HuH-7 (cell line): ENCODE data around the gene OSCP1.

Experiments
- DNase-seq: peaks from one replicate; pipeline ENCODE4 v3.0.0; 2011; ENCODE audit warnings: low spot score

OSCP1 gene

DNA sequence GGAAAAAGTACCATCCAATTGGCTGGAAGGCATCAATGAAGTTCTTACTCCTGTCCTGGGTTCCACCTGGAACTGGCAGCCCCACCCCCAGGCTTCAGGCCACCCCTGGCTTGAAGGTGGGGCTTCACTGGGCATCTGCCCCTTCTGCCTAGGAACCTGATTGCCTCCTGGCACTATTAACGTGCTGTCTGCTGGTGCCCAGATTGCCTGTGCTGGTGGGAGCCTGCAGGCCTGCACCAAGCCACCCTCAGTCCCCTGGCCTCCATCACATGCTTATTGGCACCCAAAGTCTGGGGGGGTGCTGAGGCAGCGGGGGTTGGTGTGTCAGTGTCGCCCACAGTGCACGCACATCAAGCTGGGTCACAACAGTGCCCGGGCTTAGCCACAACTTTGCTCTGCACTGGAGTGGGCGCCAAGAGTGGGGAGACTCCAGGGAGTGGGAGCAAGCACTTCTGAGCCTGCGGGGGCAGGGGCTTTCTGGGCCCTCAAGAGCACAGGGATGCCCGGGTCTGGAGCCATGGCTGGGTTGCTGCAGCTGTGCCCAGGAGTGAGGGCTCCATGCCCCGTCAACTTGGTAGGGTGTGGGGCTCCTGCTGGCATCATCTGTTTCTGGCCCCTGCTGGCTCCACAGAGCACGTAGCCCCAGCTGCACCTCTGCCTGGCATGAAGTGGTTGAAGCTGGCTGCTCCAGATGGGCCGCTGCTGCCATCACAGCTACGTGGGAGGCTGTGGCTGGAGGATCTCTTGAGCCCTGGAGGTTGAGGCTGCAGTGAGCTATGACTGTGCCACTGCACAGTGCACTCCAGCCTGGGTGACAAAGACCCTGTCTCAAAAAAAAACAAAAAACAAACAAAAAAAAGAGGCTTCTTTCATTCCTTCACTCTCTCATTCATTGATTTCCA, 48.4 kb downstream of the OSCP1 start:
- no peak for DNase-seq

DNA sequence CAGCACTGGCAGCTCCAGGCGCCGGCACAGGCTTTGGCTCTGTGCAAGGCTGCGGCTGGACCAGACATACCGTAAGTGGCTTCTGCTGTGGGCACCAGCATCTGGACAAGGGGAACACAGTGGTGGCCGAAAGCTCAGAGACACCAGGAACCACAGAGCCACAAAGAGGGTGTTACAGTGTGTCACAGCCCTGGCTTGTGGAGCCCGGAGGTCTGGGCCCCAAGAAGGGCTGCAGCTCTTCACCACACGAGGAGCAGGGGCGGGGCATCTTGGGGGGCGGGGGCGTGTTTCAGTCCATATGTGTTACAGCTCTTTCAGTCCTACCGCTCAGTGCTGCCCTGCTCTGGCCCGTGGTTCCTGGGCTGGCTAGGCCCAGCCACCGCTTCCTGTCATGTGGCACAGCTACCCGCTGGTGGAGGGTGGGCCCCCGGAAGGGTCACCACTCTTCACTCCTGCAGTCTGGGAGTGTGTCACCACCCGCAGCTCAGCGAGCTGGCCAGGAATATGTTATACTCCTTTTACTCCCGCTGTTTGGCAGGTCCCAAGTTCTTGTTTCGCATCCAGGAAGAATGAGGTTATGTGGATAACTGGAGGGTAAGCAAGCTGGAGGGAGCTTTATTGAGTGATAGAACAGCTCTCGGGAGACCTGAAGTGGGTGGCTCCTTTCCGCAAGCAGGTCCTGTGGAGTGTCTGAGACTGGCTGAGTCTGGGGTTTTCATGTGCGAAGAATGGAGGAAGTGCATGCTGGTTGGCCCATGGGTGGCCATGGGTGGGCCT, 49.2 kb downstream of the OSCP1 start:
- DNase-seq: no peak

DNA sequence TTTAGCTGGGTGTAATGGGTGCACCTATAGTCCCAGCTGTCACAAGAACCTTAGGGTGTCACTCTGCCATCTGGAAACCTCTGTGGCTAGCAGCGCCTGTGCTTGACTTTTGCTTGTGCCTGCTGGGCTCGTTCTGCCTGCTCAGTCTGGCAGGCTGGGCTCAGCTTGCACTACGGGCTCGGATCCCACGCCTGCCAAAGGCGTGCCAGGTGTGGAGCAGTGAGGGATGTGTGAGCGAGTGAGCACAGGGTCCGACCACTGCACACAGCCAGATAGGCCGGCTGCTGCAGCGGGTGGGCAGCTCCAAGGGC, 49.8 kb downstream of the OSCP1 start:
- no peak for DNase-seq

DNA sequence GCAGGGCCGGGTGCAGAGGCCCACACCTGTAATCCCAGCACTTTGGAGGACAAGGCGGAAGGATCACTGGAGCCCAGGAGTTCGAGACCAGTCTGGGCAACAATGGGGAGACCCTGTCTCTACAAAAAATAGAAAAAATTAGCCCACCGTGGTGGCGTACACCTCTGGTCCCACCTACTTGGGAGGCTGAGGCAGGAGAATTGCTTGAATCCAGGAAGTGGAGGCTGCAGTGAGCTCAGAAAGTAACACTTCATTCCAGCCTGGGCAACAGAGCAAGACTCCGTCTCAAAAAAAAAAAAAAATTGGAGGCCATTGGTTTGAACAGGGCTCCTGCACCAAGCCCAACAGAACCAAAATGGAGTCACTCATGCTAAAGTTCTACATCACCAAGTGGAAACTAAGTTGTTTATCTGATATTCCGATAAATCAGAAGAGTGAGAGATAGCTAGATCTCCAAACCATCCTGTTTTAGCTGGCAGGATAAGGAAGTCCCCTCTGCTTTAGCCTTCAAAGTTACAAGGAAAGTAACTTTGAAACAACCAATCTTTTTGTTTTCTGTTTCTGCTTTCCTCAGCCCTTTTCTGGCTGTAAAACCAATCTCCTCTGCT, 51.8 kb downstream of the OSCP1 start:
- no peak for DNase-seq

DNA sequence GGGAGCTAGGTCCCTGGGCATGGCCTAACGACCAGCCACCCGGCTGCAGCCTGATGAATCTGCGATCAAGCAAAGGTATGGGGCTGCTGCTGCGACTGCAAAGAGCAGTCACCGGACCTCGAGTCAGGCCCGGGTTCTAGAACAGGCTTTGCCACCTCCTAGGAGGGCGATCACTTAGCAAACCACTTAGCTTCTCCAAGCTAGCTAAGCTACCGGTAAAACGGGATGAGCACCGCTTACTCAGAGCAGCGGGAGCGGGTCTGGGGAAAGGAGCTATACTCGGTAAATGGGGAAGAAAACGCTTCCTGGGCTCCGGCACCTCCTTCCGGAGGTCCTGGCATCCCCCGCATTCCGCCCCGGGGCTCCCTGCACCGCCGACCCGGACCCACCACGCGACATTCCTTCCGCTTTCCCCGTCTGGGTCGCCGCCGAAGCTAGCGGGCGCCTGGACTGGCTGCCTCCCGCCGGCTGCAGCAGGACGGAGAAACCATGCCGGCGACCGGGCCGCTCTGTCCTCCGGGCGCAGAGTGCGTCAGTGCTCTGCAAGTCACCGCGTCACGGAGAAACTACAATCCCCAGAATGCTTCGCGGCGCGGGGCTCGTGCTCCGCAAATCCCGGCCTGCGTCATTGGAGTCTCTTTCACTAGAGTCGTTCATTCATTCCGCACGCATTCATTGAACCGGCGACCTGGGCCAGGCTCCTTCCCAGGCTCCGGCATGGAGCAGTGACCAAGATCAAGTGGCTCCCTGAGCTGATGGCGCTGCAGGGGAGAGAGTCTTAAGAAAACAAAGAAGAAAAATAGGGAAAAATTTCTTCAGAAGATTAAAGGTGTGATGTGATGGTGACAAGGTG, 52.6 kb downstream of the OSCP1 start, which contains the start of gene LSM10:
LSM10 (minus strand) TSS at position 531 of the 853 bp plus-strand sequence. CDS start 3,779 bp downstream, outside the sequence.
- DNase-seq: peak; percentile 89

DNA sequence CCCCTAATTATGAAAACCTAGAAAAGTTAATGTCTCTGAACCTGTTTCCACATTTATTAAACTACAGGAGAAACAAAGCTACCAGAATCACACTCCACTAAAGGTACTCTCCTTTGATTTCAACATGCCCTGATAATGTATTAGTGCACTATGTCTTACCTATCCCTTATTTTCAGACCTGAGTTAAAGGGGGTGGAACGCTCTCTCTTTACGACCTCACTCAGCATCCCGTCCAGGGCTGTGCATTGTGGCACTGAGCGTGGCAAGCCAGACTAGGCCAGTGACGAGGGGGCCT, 53.2 kb downstream of the OSCP1 start:
- DNase-seq: no peak

DNA sequence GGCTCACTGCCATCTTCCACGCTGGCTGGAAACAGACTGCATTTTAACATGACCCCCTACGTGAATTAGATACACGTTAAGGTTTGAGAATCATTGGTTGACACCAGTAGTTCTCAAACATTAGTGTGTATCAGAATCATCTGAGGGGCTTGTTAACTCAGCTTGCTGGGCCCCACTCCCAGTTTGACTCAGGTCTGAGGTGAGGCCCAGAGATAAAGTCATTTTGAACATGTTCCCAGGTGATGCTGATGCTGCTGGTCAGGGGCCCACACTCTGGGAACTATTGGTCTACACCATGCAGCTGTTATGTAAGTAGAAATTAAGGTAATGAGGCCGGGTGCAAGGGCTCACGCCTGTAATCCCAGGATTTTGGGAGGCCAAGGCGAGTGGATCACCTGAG, 53.9 kb downstream of the OSCP1 start:
- no peak for DNase-seq

DNA sequence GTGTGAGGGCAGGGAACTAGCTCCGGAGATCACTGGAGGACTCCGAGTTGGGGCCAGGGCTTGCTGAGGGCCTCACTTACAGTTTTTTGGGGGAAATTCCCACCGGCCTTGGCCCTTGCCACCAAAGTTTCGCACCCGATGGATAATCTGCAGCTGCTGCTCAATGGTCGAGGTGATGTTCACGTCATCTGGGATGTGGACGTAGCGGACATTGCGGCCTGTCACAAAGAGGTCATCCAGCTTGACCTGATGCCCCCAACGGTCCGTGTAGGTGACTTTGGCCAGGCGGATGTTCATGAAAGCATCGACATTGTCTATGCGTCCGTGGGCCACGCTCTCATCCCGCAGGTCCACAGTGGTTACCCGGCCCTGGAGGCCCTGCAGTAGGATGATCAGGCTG, 56.6 kb downstream of the OSCP1 start:
- no peak for DNase-seq

DNA sequence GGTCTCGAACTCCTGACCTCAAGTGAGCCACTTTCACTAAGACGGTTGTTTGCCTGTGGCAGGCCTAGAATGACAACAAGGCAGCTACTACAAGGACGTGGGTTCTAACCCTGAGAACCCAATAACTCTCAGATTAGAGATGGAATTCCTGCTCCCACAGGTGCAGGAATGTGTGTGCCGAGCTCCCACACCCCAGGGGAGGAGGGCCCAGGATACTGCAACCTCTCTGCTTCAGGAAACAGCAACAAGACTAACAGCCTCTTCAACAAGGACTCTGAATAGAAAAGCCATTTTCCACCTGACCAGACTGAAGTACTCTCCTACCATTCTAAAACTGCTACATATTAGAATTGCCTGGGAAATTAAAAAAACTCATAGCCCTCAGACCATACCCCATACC, 57.4 kb downstream of the OSCP1 start:
- no peak for DNase-seq

DNA sequence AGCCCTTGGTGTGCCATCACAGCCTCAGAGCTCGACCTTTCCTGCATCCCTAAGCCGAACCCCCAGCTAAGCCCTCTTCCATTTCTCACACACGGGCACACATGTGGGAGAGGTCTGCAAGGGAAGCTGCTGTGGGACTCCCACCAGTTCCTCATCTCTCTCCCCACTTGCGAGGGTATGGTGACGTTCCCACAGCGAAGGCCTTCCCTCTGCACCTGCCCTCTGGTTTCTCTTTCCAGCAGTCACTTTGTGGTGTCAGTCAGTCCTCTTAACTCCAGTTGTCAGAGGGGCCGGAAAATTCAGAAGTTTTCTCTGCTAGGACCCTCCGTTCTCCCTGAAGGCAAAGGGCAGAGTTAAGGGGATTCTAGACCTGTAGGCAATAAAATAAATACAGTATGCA, 59.0 kb downstream of the OSCP1 start:
- DNase-seq: no peak

DNA sequence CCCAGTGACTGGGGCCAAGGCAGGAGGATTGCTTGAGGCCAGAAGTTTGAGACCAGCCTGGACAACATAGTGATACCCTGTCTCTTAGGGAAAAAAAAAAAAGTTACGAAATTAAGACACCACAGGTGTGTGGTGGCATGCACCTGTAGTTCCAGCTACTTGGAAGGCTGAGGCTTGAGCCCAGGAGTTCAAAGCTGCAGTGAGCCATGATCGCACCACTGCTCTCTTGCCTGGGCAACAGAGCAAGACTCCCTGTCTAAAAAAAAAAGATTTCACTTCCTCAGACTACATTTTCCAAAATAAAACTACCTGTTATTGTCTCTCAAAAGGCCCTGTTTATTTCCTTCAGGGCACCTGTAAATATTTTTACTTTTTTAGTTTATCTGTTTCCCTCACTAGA, 59.8 kb downstream of the OSCP1 start:
- DNase-seq: no peak

DNA sequence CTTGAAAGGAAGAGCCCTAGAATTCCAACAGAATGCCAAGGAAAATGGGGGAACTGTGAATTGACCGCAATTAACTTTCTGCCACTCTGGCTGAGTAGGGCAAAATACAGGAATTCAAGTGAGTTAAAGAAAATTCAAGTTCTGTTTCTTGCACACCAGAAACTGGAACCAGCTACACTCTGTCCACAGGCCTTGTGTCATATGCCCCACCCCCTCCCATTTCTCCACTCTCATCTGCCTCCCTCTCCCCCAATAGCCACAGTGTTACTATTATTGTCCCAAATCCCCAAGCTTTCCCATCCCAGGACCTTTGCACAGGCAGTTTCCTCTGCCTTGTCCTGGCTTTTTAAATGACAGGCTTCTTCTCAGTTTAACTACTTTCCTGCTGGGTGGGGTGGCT, 60.3 kb downstream of the OSCP1 start:
- DNase-seq: no peak

DNA sequence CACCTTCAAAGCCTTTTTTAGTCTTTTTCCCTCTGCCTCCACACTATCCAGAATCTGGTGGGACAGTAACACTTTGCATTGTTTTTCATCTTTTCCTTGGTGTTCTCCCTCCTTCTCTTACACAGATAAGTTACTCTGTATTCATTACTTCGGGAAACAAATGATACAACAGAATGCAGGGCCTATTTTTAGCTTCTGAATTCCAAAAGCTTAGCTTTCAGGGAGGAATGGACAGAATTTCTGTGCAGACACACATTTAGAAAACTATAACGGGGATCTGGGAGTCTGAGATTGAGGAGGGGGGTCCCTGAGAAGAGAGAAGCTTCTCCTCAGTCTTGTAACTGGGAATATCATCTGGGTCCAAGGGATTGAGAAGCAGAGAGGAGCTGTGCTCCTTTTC, 61.0 kb downstream of the OSCP1 start:
- DNase-seq: no peak

DNA sequence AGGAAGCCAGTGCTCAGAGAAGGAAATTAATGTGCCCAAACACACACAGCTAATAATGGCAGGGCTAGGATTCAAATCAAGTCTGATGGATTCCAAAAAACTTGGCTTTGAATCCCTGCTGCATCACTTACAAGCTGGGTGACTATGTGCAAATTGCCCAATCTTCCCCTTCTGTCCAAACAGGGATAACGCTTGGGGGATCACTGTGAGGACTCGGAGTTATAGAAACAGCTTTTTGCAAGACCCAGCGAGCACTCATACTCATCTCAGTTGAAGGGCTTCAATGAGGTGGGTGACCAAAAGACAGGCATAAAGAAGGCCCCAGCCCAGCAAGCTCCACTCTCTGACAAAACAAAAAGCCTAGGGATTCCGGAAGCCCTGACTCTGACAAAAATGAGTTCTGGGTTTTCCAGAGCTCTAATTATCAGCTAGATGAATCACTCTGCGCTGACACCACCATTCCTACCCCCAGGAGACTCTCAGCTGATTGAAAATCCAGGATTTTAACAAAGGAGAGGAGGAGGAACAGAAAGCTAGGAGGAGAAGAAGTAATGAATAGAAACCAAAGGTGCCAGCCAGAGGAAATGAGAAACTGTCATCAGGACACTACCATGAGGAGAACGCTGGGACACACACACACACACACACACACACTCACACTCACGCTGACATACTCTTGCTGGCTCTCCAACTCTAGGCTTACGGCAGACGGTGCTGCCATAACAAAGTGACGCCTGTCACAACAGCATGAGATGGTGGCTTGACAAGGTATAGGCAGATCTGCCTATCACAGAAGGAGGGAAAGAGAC, 62.9 kb downstream of the OSCP1 start:
- no peak for DNase-seq

DNA sequence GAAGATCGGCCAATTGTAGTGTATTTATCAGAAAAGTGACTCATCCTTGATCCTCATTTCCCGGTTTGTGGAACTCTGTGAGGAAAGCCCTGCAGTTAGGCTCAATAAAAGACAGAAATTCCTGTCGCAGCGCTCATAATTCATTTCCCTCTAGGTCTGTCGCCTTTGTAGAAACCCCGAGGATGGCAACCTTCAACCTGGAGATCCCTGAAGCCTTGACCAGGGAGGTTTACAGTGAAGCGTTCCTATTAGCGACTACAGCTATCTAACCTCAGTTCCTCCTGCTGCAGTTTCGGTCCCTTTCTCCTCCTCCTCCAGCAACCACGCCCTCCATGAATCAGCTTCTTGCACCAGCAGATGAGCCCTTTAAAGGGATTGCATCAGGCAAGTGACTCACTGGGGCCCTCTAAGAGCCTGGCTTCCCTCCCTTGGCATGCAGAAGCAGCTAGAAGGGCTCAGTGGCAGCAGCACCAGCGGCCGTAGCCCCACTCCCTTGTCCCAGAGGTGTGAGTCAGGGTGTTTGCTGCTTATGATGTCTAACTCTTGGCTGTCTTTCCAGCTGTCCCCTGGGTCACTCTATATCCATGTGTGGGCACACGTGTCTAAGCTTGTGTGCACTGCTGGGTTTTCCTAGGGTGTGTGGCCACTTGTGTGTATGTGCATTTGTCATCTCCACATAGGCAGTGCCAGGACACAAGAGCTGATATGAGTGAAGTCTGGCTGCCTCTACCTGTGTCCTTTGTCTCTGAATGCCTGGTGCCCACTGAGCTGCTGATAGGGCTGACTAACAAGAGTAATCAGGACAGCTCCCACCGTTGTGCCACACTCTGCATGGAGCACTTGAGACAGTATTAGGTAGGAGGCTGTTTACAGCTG, 63.7 kb downstream of the OSCP1 start:
- DNase-seq: peak; percentile 85

DNA sequence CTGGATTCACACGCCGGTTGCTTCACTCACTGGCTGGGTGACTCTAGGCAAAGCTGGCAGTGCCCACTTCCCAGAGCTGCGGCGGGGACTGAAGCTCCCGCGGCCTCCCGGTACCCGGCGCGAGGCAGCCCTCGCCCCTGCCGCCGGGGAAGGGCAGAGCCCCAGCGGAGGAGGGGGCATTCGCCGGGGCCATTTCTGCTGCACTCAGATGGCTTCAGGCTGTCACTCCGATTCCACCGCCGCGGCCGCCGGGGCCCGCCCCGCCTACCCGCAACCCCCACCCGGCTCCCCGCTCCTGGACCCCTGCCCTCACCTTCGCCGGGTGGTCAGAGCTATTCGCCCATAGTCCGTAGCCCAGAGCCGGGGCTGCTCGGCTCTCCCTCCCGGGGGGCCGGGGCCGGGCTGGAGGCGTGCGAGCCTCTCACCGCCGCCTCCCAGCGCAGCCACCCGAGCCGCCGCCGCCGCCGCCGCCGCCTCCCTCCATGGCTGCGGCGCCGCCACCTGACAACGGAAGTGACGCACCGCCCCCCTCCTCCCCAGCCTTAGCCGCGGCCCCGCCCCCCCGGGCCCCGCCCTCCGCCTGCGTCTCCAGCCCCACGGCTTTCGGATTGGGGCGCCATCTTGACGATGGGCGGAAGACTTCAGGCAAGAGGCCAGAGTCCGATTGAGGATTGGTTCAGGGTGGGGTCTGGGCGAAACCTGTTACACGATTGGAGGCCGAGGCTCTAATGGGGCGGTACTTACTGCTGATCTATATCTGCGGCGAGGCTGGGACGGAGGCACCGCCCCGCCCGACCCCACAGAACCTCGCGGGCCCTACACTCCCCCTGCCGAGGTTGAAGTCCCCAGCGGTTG, 64.6 kb downstream of the OSCP1 start, which contains the start of gene STK40:
STK40 (minus strand) TSS at position 515 of the 855 bp plus-strand sequence. CDS start 24,592 bp downstream, outside the sequence.
- peak; percentile 91 for DNase-seq

DNA sequence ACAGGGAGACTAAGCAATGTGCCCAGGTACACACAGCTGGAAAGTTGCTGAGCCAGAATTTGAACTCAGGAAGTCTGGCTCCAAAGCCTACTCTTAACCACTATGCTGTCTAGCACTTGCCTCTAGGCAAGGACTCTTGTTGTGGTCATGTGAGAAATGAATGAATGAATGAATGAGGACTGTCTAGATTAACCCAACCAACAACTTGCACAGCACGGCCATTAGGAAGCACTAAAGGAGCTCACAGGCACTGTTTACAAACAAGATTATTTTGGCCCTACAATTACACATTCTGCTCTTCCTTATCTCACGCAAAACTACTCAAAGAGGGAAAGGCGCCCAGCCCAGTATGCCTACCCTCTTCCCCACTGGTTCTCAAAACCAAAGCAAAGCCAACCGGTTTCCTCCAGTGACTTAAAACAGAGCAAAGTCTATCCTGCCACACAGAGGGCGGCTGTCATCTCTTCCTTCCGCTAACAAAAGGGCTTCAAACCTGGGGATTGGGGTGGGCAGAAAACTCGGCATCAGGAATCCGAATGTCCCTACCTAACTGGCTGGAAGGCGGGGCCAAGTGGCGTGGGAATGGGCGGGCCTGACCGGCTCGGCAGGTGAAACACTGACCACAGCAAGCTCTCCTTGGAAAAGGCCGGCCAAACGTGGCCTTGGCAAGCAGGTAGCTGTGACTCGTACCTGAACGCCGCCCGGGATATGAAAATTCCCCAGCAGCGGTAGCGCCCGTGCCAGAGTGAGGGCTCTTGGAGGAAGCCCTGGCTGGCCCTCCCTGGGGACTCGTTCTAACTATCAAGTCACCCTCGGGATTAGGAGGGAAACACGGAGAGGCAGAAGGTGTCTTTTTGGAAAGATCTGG, 65.5 kb downstream of the OSCP1 start:
- peak; percentile 56 for DNase-seq

DNA sequence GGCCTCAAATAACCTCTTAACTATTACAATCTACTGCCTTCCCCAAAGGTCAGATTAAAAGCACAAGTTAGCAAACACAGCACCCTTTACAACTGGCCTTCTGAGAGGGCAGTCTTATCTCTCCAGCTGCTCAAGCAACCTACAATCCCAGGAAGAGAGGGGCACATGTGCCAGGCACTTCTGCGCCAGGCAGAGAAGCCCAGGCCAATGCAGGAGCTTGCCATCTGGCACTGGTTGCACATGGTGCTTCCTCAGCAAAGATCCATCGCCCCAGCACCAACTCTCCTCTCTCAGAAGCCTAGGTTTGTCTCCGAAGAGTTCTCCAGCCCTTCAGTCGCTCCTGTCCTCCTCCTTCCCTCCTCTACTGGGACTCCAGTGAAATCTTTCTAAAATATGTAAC, 67.0 kb downstream of the OSCP1 start:
- DNase-seq: no peak
